Esophagus muscularis mucosa (tissue), 4 donors: Measurements from ENCODE around the gene GNA14.

Experiments used
- EP300 ChIP-seq: sonication (generic); formaldehyde crosslinking; IDR thresholded peaks from one replicate; pipeline ENCODE4 v1.6.1; 2017; ENCODE audit warnings: antibody characterized with exemption
- POLR2A ChIP-seq: fragments of 450-650 bp; IDR thresholded peaks from one replicate; pipeline ENCODE4 v1.6.1; 2017; ENCODE audit warnings: antibody characterized with exemption, moderate library complexity, mild to moderate bottlenecking, low read depth
- TF ChIP-seq, protein P1 (sequence below), 3 experiments: fragments of 200-600 bp in 2 of 3; fragments of 450-650 bp in 1 of 3; sonication (generic) in 2 of 3; IDR thresholded peaks; one replicate each; pipeline ENCODE4 v1.5.1; 2017 to 2019; ENCODE audit warnings: antibody characterized with exemption in 3 of 3, mild to moderate bottlenecking in 2 of 3, moderate library complexity in 1 of 3

DNA sequence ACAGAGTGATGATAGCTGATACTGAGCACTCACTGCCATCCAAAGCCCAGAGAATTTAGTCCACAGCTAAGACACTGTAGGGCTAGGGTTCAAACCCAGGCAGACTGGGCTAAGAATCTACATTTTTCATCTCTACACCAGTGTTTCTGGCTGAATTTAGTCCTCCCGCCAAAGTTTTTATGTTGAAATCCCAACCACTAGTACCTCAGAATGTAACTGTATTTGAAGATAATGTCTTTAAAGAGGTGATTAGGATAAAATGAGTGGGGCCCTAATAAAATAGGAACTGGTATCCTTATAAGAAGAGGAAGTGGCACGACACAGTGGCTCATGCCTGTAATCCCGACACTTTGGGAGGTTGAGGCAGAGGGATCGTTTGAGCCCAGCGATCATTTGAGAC is 4.3 kb downstream of the GNA14 start:
- TF ChIP-seq, protein P1, sequence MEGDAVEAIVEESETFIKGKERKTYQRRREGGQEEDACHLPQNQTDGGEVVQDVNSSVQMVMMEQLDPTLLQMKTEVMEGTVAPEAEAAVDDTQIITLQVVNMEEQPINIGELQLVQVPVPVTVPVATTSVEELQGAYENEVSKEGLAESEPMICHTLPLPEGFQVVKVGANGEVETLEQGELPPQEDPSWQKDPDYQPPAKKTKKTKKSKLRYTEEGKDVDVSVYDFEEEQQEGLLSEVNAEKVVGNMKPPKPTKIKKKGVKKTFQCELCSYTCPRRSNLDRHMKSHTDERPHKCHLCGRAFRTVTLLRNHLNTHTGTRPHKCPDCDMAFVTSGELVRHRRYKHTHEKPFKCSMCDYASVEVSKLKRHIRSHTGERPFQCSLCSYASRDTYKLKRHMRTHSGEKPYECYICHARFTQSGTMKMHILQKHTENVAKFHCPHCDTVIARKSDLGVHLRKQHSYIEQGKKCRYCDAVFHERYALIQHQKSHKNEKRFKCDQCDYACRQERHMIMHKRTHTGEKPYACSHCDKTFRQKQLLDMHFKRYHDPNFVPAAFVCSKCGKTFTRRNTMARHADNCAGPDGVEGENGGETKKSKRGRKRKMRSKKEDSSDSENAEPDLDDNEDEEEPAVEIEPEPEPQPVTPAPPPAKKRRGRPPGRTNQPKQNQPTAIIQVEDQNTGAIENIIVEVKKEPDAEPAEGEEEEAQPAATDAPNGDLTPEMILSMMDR (IDR thresholded peaks at IDR 0.05): no peak
- no peak for TF ChIP-seq POLR2A
- TF ChIP-seq EP300: no peak
